ENCODE data around the gene SSUH2.

SSUH2 gene

DNA sequence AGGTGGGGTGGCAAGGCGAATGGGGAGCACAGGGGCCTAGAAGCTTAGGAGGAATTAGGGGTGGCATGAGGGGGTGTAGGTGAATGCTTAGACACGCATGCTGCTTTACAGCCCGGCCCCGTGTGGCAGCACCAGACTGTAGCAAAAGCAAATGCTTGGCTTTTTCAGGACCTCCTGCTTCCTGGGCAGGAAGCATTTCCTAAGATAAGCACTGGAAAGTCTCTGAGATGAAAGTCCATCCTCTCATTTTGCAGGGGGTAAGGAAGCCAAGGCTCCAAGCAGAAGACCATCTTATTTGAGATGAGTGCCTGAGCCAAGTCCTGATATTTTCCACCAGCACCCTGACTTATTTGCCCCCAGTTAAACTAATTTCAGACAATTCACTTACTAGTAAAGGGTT lies 12.9 kb downstream of the SSUH2 start:
- H3K4me3 ChIP-seq (ENCODE audit: low read depth, low read length), result no peak overlapping the region
- POLR2A ChIA-PET, result no interaction called here
- TF ChIP-seq, protein P1, sequence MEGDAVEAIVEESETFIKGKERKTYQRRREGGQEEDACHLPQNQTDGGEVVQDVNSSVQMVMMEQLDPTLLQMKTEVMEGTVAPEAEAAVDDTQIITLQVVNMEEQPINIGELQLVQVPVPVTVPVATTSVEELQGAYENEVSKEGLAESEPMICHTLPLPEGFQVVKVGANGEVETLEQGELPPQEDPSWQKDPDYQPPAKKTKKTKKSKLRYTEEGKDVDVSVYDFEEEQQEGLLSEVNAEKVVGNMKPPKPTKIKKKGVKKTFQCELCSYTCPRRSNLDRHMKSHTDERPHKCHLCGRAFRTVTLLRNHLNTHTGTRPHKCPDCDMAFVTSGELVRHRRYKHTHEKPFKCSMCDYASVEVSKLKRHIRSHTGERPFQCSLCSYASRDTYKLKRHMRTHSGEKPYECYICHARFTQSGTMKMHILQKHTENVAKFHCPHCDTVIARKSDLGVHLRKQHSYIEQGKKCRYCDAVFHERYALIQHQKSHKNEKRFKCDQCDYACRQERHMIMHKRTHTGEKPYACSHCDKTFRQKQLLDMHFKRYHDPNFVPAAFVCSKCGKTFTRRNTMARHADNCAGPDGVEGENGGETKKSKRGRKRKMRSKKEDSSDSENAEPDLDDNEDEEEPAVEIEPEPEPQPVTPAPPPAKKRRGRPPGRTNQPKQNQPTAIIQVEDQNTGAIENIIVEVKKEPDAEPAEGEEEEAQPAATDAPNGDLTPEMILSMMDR (IDR thresholded peaks at IDR 0.05; ENCODE audit: insufficient read depth, low read length, missing control alignments), result peak; percentile 3
- DNase-seq (ENCODE audit: low read depth, low spot score), result no peak
- CTCF ChIA-PET, result interaction anchor here (1.0 to 3.5 kb wide), 5 partner anchors 9 to 189 kb away, joined by 3 to 21 read pairs (median 7); partner anchors contain the start of gene OXTR

GRCh38 chr3:8629151-8630021 lies 15.2 kb downstream of the SSUH2 start:
- no peak overlapping the region for H3K4me3 ChIP-seq (ENCODE audit: low read depth, low read length)
- CTCF ChIA-PET, result interaction anchor here (0.8 to 3.5 kb wide), 4 partner anchors 7 to 187 kb away, joined by 3 to 21 read pairs (median 6); no protein-coding TSS in a partner anchor
- POLR2A ChIA-PET, result no interaction called here
- TF ChIP-seq, protein P1 (IDR thresholded peaks at IDR 0.05; ENCODE audit: insufficient read depth, low read length, missing control alignments), result no peak
- DNase-seq (ENCODE audit: low read depth, low spot score), result no peak

DNA sequence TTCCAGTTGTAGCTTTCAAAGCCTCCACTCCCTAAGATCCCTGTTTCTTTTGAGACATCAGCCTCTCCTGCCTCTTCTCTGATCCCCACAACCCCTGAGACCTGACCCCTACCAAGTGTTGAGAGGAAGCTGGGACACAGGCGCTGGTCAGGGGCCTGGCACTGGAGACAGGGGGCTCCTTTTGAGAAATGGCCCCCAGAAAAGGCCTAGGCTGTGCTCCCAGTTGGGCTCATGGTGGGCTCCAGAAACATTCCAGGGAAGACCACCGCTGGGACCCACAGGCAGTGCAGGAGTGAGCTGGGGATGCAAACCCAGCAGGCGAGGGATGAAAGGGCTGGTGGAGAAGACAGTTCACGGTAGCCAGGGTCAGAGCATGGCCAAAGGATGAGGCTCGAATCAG lies 16.6 kb downstream of the SSUH2 start:
- ChIA-PET CTCF (interaction anchor here (0.6 to 9.4 kb wide), 5 partner anchors 7 to 184 kb away, joined by 3 to 149 read pairs (median 7); no protein-coding TSS in a partner anchor), POLR2A (no interaction called here)
- DNase-seq (ENCODE audit: low read depth, low spot score), result no peak
- TF ChIP-seq, protein P1 (IDR thresholded peaks at IDR 0.05; ENCODE audit: insufficient read depth, low read length, missing control alignments), result no peak
- H3K4me3 ChIP-seq (ENCODE audit: low read depth, low read length), result no peak overlapping the region

- no peak for DNase-seq (ENCODE audit: low read depth, low spot score)
- ChIA-PET CTCF (interaction anchor here (0.6 to 9.4 kb wide), 5 partner anchors 8 to 183 kb away, joined by 3 to 149 read pairs (median 7); no protein-coding TSS in a partner anchor), POLR2A (no interaction called here)
Observed at GRCh38 chr3:8627201-8627940, 17.2 kb downstream of the SSUH2 start.

GRCh38 chr3:8625991-8626390 lies 18.6 kb downstream of the SSUH2 start:
- ChIA-PET POLR2A (no interaction called here), CTCF (interaction anchor here (1.3 to 9.4 kb wide), 6 partner anchors 9 to 324 kb away, joined by 3 to 149 read pairs (median 9); no protein-coding TSS in a partner anchor)
- DNase-seq (ENCODE audit: low read depth, low spot score), result no peak
- H3K4me3 ChIP-seq (ENCODE audit: low read depth, low read length), result no peak overlapping the region
- TF ChIP-seq, protein P1 (IDR thresholded peaks at IDR 0.05; ENCODE audit: insufficient read depth, low read length, missing control alignments), result no peak

More at GRCh38 chr3:8627201-8627940, 17.2 kb downstream of the SSUH2 start:
- TF ChIP-seq, protein P1 (IDR thresholded peaks at IDR 0.05; ENCODE audit: insufficient read depth, low read length, missing control alignments), result no peak
- H3K4me3 ChIP-seq (ENCODE audit: low read depth, low read length), result no peak overlapping the region

All from AG04449 (cell line).